Measurements from ENCODE around the gene NFIB.

DNA sequence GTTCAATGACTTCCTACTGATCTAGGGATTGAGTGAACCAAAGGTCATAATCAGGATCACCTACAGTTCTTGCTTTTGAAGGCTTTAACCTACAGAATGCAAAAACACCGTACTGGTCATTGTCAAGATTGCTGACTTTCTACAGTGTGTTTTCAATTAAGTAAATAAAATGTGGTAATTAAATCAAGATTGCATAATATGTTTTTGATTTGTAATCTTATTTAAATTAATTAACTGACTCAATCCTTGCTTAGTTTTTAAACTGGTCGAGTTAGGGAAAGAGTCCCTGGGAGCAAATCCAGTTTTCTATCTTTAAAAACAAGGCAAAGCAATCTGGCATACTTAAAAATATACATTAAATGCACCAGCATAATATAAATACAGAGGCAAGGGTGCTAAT lies 125.9 kb downstream of the NFIB start:
- TF ChIP-seq, protein P1, sequence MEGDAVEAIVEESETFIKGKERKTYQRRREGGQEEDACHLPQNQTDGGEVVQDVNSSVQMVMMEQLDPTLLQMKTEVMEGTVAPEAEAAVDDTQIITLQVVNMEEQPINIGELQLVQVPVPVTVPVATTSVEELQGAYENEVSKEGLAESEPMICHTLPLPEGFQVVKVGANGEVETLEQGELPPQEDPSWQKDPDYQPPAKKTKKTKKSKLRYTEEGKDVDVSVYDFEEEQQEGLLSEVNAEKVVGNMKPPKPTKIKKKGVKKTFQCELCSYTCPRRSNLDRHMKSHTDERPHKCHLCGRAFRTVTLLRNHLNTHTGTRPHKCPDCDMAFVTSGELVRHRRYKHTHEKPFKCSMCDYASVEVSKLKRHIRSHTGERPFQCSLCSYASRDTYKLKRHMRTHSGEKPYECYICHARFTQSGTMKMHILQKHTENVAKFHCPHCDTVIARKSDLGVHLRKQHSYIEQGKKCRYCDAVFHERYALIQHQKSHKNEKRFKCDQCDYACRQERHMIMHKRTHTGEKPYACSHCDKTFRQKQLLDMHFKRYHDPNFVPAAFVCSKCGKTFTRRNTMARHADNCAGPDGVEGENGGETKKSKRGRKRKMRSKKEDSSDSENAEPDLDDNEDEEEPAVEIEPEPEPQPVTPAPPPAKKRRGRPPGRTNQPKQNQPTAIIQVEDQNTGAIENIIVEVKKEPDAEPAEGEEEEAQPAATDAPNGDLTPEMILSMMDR (IDR thresholded peaks at IDR 0.05), result no peak
- no peak for TF ChIP-seq EZH2phosphoT487 (IDR thresholded peaks at IDR 0.05)
- no peak for TF ChIP-seq EZH2 (IDR thresholded peaks at IDR 0.05)
